GM20000 (cell line): ENCODE results near the gene KSR1.

Experiments used
- DNase-seq: peaks from one replicate; pipeline ENCODE4 v3.0.0; 2012; ENCODE audit warnings: low spot score
- TF ChIP-seq, protein P1 (sequence below): IDR thresholded peaks from 2 replicates; pipeline ENCODE4 v1.5.1; 2012; ENCODE audit warnings: mild to moderate bottlenecking, control low read depth; ENCODE audit errors: extremely low read depth, missing control alignments

KSR1 gene

DNA sequence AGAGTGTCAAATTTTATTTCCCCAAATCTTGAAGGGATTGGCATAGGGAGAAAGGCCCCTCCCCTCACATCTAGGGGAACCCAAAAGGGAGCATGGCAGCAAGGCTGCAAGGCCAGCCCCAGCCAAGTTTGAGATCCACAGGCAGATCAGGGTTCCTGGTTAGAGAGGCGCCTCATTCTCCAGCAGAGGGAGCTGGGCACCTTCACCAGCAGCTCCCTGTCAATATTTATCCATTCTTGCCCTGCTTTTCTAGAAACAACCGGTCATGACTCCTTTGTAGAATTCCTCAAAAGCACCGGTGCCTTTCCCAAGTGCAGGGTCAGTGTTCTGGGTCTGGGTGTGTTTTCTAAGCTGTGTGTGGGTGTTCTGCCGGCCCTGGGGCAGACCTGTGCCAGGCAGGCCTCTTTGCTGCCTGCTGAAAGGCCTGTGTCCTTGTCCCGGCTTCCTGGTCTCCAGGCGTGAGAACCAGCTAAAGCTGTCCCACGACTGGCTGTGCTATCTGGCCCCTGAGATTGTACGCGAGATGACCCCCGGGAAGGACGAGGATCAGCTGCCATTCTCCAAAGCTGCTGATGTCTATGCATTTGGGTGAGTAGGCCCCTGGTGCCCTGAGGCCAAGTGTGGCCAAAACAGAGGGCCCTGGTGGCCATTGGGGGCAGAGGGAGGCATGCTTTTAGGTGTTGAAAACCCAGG is 153.5 kb downstream of the KSR1 start:
- DNase-seq: peak; percentile 52
- TF ChIP-seq, protein P1, sequence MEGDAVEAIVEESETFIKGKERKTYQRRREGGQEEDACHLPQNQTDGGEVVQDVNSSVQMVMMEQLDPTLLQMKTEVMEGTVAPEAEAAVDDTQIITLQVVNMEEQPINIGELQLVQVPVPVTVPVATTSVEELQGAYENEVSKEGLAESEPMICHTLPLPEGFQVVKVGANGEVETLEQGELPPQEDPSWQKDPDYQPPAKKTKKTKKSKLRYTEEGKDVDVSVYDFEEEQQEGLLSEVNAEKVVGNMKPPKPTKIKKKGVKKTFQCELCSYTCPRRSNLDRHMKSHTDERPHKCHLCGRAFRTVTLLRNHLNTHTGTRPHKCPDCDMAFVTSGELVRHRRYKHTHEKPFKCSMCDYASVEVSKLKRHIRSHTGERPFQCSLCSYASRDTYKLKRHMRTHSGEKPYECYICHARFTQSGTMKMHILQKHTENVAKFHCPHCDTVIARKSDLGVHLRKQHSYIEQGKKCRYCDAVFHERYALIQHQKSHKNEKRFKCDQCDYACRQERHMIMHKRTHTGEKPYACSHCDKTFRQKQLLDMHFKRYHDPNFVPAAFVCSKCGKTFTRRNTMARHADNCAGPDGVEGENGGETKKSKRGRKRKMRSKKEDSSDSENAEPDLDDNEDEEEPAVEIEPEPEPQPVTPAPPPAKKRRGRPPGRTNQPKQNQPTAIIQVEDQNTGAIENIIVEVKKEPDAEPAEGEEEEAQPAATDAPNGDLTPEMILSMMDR: peak; percentile 21

- no peak for DNase-seq
- TF ChIP-seq, protein P1: no peak
Observed at GRCh38 chr17:27610304-27610677, 154.0 kb downstream of the KSR1 start.

DNA sequence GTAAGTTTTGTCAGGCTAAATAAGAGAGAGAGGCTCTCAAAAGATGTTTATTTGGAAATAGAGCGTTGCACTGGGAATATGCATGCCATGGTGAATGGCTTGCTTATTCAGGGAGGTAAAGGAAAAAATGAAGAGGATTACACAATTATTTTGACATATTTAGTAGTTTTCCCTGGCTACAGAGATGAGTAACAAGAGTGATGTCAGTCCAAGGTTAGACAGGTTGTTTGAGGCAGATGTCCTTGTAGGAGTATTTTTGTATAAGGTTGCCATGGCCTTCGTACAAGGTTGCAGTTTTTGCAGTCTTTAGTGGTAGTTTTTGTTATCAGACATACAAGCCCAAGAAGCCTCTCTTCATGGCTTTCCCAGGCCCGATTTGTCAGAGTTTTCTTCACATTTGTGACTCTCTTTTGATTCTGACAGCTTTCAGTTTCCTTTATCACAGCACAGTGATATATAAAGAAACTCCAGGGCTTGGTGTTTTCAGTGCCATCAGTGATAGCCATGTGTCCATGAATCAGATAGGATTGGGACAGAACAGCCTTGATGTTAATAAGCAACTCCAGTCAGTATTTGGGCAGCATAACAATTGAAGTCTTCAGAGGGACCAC is 156.0 kb downstream of the KSR1 start:
- DNase-seq: no peak
- TF ChIP-seq, protein P1: no peak

DNA sequence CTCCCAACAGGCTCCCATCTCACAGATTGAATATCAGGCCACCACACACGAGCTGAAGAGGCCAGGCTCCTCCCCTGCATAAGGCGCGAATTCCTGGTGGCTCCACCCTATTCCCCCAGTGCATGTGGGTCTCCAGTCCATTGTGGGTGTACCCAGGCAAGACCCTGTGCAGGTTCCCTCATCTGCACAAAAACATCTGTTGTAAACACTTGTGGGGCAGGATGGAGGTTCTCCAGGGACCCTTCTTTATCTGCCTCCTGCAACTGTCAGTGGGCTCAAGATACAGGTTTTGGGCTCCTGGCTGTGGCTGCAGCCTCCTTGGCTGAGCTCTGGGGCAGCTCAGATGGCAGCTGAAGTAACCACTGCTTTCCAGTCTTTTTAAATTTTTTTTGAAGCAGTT is 157.2 kb downstream of the KSR1 start:
- TF ChIP-seq, protein P1: no peak
- DNase-seq: no peak

GRCh38 chr17:27615121-27615520 is 158.9 kb downstream of the KSR1 start:
- TF ChIP-seq, protein P1: no peak
- no peak for DNase-seq

GRCh38 chr17:27616414-27616813 is 160.2 kb downstream of the KSR1 start:
- TF ChIP-seq, protein P1: no peak
- no peak for DNase-seq

GRCh38 chr17:27618417-27618816 is 162.2 kb downstream of the KSR1 start:
- TF ChIP-seq, protein P1: no peak
- DNase-seq: no peak
